ENCODE data around the gene KCNG2. TPM values are rescaled to one million over a fixed set of nuclear protein-coding genes. Genes with fewer than 3 reads are reported as not detected.

KCNG2 gene
- total RNA-seq, 4 donors from 2014 or later, result 1.7 TPM; not detected in 3

GRCh38 chr18:79872527-79873444 lies 75.0 kb downstream of the KCNG2 start:
- H3K27me3 ChIP-seq, result peaks cover 0 to 64% (median 0%) of the 10 kb centered on the region in 4 donors
- H3K9me3 ChIP-seq, result no peaks in the 10 kb centered on the region
- H3K4me3 ChIP-seq, result no peak overlapping the region
- no peaks in the 10 kb centered on the region for H3K36me3 ChIP-seq
- H3K27ac ChIP-seq (replicated peaks in 1 of 4), result no peak overlapping the region
- DNase-seq (ENCODE audit: extremely low spot score), result no peak
- intact Hi-C loops (cut with DNase I), result no loop called here
- 54% methylated on average over 34 of the region's 36 CpGs for WGBS
- peaks cover 0 to 9% (median 0%) of the 10 kb centered on the region in 4 donors for H3K4me1 ChIP-seq
- no peak for TF ChIP-seq POLR2AphosphoS5 (IDR thresholded peaks at IDR 0.05)
- no peak for TF ChIP-seq POLR2A (IDR thresholded peaks at IDR 0.05; ENCODE audit: low read depth)
- TF ChIP-seq CTCF (IDR thresholded peaks at IDR 0.05), result no peak
- no peak for TF ChIP-seq EP300 (IDR thresholded peaks at IDR 0.05)

- Histone ChIP-seq H3K4me1 (peaks cover 0 to 9% (median 0%) of the 10 kb centered on the region in 4 donors), H3K4me3 (no peak overlapping the region), H3K27me3 (peaks cover 0 to 71% (median 0%) of the 10 kb centered on the region in 4 donors), H3K9me3 (no peaks in the 10 kb centered on the region), H3K27ac (replicated peaks in 1 of 4) (no peak overlapping the region), H3K36me3 (no peaks in the 10 kb centered on the region)
- DNase-seq (ENCODE audit: extremely low spot score), result no peak
- TF ChIP-seq EP300 (IDR thresholded peaks at IDR 0.05) (no peak), POLR2AphosphoS5 (IDR thresholded peaks at IDR 0.05) (no peak), CTCF (IDR thresholded peaks at IDR 0.05) (no peak), POLR2A (IDR thresholded peaks at IDR 0.05; ENCODE audit: low read depth) (no peak)
- whole genome bisulfite sequencing, result 70% methylated on average over 18 of the region's 34 CpGs
- intact Hi-C loops (cut with DNase I), result no loop called here
Observed at GRCh38 chr18:79873449-79874110, 75.8 kb downstream of the KCNG2 start.

GRCh38 chr18:79874553-79875530 lies 77.1 kb downstream of the KCNG2 start:
- Histone ChIP-seq H3K4me1 (peaks cover 0 to 9% (median 0%) of the 10 kb centered on the region in 4 donors), H3K4me3 (no peak overlapping the region), H3K27me3 (peaks cover 0 to 71% (median 0%) of the 10 kb centered on the region in 4 donors), H3K9me3 (no peaks in the 10 kb centered on the region), H3K36me3 (no peaks in the 10 kb centered on the region), H3K27ac (replicated peaks in 1 of 4) (no peak overlapping the region)
- intact Hi-C loops (cut with DNase I), result no loop called here
- WGBS, result 80% methylated on average over 22 of the region's 24 CpGs
- DNase-seq (ENCODE audit: extremely low spot score), result no peak
- TF ChIP-seq EP300 (IDR thresholded peaks at IDR 0.05), result no peak
- TF ChIP-seq CTCF (IDR thresholded peaks at IDR 0.05), result no peak
- TF ChIP-seq POLR2A (IDR thresholded peaks at IDR 0.05; ENCODE audit: low read depth), result no peak
- no peak for TF ChIP-seq POLR2AphosphoS5 (IDR thresholded peaks at IDR 0.05)

GRCh38 chr18:79875531-79875919 lies 77.8 kb downstream of the KCNG2 start:
- intact Hi-C loops (cut with DNase I), result no loop called here
- H3K27me3 ChIP-seq, result peaks cover 0 to 71% (median 0%) of the 10 kb centered on the region in 4 donors
- H3K9me3 ChIP-seq, result no peaks in the 10 kb centered on the region
- no peak for TF ChIP-seq POLR2A (IDR thresholded peaks at IDR 0.05; ENCODE audit: low read depth)
- no peak for TF ChIP-seq POLR2AphosphoS5 (IDR thresholded peaks at IDR 0.05)
- no peak for TF ChIP-seq CTCF (IDR thresholded peaks at IDR 0.05)
- no peak for TF ChIP-seq EP300 (IDR thresholded peaks at IDR 0.05)
- peaks cover 0 to 9% (median 0%) of the 10 kb centered on the region in 4 donors for H3K4me1 ChIP-seq
- H3K4me3 ChIP-seq, result no peak overlapping the region
- H3K27ac ChIP-seq (replicated peaks in 1 of 4), result no peak overlapping the region
- WGBS, result 85% methylated on average over 12 of the region's 15 CpGs
- no peak for DNase-seq (ENCODE audit: extremely low spot score)
- H3K36me3 ChIP-seq, result no peaks in the 10 kb centered on the region
